OCI-LY1 (cell line): ENCODE results near the gene FOSB.

Experiments
- H2AFZ ChIP-seq: fragments of 200-600 bp; sonication (generic), shearing (Covaris generic); 2 replicates; pipeline ENCODE4 v1.6.0; 2014; ENCODE audit warnings: antibody characterized with exemption, mild to moderate bottlenecking, low read length
- H3F3A ChIP-seq: fragments of 200-600 bp; sonication (generic), shearing (Covaris generic); 2 replicates; pipeline ENCODE4 v1.6.0; 2014; ENCODE audit warnings: mild to moderate bottlenecking, antibody characterized with exemption, low read length, moderate library complexity; ENCODE audit not compliant: insufficient read depth
- H3K27ac ChIP-seq: fragments of 200-600 bp; sonication (generic); 2 replicates; pipeline ENCODE4 v1.5.1; 2014; ENCODE audit warnings: low read length, mixed run types, mild to moderate bottlenecking, low read depth; ENCODE audit not compliant: poor library complexity, severe bottlenecking
- H3K27me3 ChIP-seq: fragments of 200-600 bp; sonication (generic); 2 replicates; pipeline ENCODE4 v1.6.0; 2014; ENCODE audit warnings: antibody characterized with exemption, mild to moderate bottlenecking, low read length, moderate library complexity; ENCODE audit not compliant: insufficient read depth
- H3K36me3 ChIP-seq: fragments of 200-600 bp; sonication (generic); 2 replicates; pipeline ENCODE4 v1.6.1; 2014; ENCODE audit warnings: mild to moderate bottlenecking, antibody characterized with exemption, low read length, moderate library complexity, mixed read lengths; ENCODE audit not compliant: insufficient read depth
- H3K4me1 ChIP-seq: fragments of 200-600 bp; sonication (generic); 2 replicates; pipeline ENCODE4 v1.5.1; 2014; ENCODE audit warnings: mild to moderate bottlenecking, low read length, moderate library complexity; ENCODE audit not compliant: insufficient read depth, severe bottlenecking
- H3K4me2 ChIP-seq: fragments of 200-600 bp; sonication (generic), shearing (Covaris generic); 2 replicates; pipeline ENCODE4 v1.6.1; 2014; ENCODE audit warnings: low read length
- H3K4me3 ChIP-seq: fragments of 200-600 bp; sonication (generic); 2 replicates; pipeline ENCODE4 v1.5.1; 2014; ENCODE audit warnings: low read length, low read depth, mild to moderate bottlenecking, mixed read lengths; ENCODE audit not compliant: poor library complexity, severe bottlenecking
- H3K79me2 ChIP-seq: fragments of 200-600 bp; shearing (Covaris generic); 2 replicates; pipeline ENCODE4 v1.6.1; 2016; ENCODE audit warnings: mixed run types, low read length, mixed read lengths; ENCODE audit not compliant: insufficient read depth
- H3K9ac ChIP-seq: fragments of 200-600 bp; sonication (generic), shearing (Covaris generic); 2 replicates; pipeline ENCODE4 v1.6.1; 2014; ENCODE audit warnings: mild to moderate bottlenecking, low read length, mixed read lengths
- H3K9me2 ChIP-seq: fragments of 200-600 bp; sonication (generic), shearing (Covaris generic); 2 replicates; pipeline ENCODE4 v1.6.1; 2014; ENCODE audit warnings: low read depth, mild to moderate bottlenecking, low read length, mixed read lengths
- H3K9me3 ChIP-seq: fragments of 200-600 bp; shearing (Covaris generic); 2 replicates; pipeline ENCODE4 v1.6.1; 2014; ENCODE audit warnings: low read length, mixed read lengths
- H4K20me1 ChIP-seq: fragments of 200-600 bp; sonication (generic), shearing (Covaris generic); 2 replicates; pipeline ENCODE4 v1.6.0; 2016; ENCODE audit warnings: mild to moderate bottlenecking, low read length; ENCODE audit not compliant: insufficient read depth
- EZH2 ChIP-seq: fragments of 200-600 bp; sonication (generic), shearing (Covaris generic); IDR thresholded peaks from 2 replicates; pipeline ENCODE4 v1.8.0; 2017; ENCODE audit warnings: borderline replicate concordance, mixed run types, mild to moderate bottlenecking, antibody characterized with exemption, low read length, moderate library complexity, mixed read lengths
- TF ChIP-seq, protein P1 (sequence below): fragments of 200-600 bp; sonication (generic), shearing (Covaris generic); IDR thresholded peaks from 2 replicates; pipeline ENCODE4 v1.5.1; 2017; ENCODE audit warnings: mild to moderate bottlenecking, antibody characterized with exemption, low read length, moderate library complexity, mixed read lengths

Gene FOSB

DNA sequence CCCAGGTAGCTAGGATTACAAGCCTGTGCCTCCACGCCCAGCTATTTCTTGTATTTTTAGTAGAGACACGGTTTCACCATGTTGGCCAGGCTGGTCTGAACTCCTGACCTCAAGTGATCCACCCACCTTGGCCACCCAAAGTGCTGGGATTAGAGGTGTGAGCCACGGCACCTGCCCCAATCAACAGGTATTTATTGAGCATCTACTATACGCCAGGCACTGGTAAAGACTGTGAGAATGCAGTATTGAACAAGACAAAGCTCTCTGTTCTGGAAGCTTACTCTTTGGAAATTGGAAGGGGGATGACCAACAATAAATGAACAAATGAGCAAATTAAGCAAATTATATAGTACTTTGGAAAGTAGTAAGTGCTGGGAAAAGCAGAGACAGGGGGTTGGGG is 22.7 kb upstream of the FOSB start:
- no peak overlapping the region for H3K27ac ChIP-seq
- H2AFZ ChIP-seq: no peak overlapping the region
- H3K9ac ChIP-seq: no peak overlapping the region; the same call in 1 of the 2 replicates
- H3K9me3 ChIP-seq: no peaks in the 10 kb centered on the region
- no peak overlapping the region for H3K4me3 ChIP-seq
- peaks cover 38% of the 10 kb centered on the region for H3K4me1 ChIP-seq
- no peaks in the 10 kb centered on the region for H3F3A ChIP-seq
- TF ChIP-seq, protein P1, sequence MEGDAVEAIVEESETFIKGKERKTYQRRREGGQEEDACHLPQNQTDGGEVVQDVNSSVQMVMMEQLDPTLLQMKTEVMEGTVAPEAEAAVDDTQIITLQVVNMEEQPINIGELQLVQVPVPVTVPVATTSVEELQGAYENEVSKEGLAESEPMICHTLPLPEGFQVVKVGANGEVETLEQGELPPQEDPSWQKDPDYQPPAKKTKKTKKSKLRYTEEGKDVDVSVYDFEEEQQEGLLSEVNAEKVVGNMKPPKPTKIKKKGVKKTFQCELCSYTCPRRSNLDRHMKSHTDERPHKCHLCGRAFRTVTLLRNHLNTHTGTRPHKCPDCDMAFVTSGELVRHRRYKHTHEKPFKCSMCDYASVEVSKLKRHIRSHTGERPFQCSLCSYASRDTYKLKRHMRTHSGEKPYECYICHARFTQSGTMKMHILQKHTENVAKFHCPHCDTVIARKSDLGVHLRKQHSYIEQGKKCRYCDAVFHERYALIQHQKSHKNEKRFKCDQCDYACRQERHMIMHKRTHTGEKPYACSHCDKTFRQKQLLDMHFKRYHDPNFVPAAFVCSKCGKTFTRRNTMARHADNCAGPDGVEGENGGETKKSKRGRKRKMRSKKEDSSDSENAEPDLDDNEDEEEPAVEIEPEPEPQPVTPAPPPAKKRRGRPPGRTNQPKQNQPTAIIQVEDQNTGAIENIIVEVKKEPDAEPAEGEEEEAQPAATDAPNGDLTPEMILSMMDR: no peak
- TF ChIP-seq EZH2: no peak
- no peaks in the 10 kb centered on the region for H3K79me2 ChIP-seq
- H3K9me2 ChIP-seq: no peaks in the 10 kb centered on the region
- H3K27me3 ChIP-seq: no peaks in the 10 kb centered on the region
- H3K36me3 ChIP-seq: no peaks in the 10 kb centered on the region
- H3K4me2 ChIP-seq: no peak overlapping the region
- H4K20me1 ChIP-seq: no peaks in the 10 kb centered on the region

DNA sequence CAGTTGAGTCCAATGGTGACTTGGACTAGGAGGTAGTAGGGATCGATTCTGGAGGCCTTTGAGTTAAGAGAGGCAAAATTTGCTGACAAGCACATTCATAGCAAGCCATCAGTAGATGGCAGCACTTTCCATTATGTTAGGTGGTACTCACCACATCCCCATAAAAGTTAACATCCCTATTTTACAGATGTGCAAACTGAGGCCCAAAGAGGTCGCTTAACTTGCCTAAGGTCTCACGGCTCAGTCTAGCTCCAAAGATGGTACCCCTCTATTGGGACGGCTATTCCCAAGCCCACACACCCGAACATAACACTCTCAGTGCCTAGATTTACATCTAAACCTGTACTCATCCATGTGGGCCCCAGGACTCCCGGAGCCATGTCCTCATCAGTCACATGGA is 21.5 kb upstream of the FOSB start:
- no peaks in the 10 kb centered on the region for H3K27me3 ChIP-seq
- H3K4me1 ChIP-seq: peaks cover 43% of the 10 kb centered on the region
- no peaks in the 10 kb centered on the region for H3F3A ChIP-seq
- H3K36me3 ChIP-seq: no peaks in the 10 kb centered on the region
- H4K20me1 ChIP-seq: no peaks in the 10 kb centered on the region
- H3K9me2 ChIP-seq: no peaks in the 10 kb centered on the region
- H2AFZ ChIP-seq: no peak overlapping the region
- H3K4me3 ChIP-seq: no peak overlapping the region
- no peak overlapping the region for H3K27ac ChIP-seq
- no peaks in the 10 kb centered on the region for H3K9me3 ChIP-seq
- no peaks in the 10 kb centered on the region for H3K79me2 ChIP-seq
- no peak overlapping the region for H3K4me2 ChIP-seq
- TF ChIP-seq, protein P1: peak; percentile 64
- no peak for TF ChIP-seq EZH2
- no peak overlapping the region for H3K9ac ChIP-seq

DNA sequence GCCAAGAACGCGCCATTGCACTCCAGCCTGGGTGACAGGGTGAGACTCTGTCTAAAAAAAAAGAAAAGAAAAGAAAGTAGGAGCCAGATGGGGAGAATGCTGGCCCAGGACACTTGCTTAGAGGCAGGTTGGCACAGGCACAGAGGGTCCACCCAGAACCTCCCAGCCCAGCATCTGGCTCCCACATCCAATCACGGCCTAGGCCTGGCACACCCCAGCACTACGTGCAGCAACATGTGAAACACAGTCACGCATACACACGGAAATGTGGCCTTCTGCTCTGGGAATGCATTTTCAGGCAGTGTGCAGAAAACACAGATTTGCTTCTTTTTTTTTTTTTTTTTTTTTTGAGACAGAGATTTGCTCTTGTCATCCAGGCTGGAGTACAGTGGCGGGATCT is 20.9 kb upstream of the FOSB start:
- Histone ChIP-seq H3K4me1 (peaks cover 50% of the 10 kb centered on the region), H2AFZ (no peak overlapping the region), H3K27ac (no peak overlapping the region), H3K9me3 (no peaks in the 10 kb centered on the region), H3K9me2 (no peaks in the 10 kb centered on the region), H3K27me3 (no peaks in the 10 kb centered on the region), H3K79me2 (no peaks in the 10 kb centered on the region), H3K36me3 (no peaks in the 10 kb centered on the region), H4K20me1 (no peaks in the 10 kb centered on the region), H3K9ac (no peak overlapping the region), H3K4me2 (no peak overlapping the region), H3F3A (no peaks in the 10 kb centered on the region; the same call in 1 of the 2 replicates), H3K4me3 (no peak overlapping the region)
- TF ChIP-seq, protein P1: no peak
- no peak for TF ChIP-seq EZH2
